GM18520 (cell line): ENCODE data around the gene PGA4.
"Not testable (repeated sequence)": the region's sequence is repeated elsewhere in the genome, so short reads cannot be mapped to it uniquely, and the experiment has no call there.

Source experiments
- ATAC-seq: cut with Tn5 transposase; IDR thresholded peaks from one replicate; pipeline ENCODE4 v1.9.1; 2021; ENCODE audit not compliant: unreplicated experiment

PGA4 gene

GRCh38 chr11:61222047-61222446 lies at the start of gene PGA4:
TSS of gene PGA4 (plus strand) at chr11:61222347. CDS start at chr11:61222401, 54 bp downstream.
- ATAC-seq = not testable (repeated sequence)

- no peak for ATAC-seq
These were observed 49.8 kb upstream of the PGA4 start for GRCh38 chr11:61172356-61172755.

- no peak for ATAC-seq
These were observed 49.3 kb upstream of the PGA4 start for GRCh38 chr11:61172888-61173287.

GRCh38 chr11:61173456-61173855 lies 48.7 kb upstream of the PGA4 start:
- no peak for ATAC-seq

GRCh38 chr11:61174273-61174672 lies 47.9 kb upstream of the PGA4 start:
- ATAC-seq = no peak

GRCh38 chr11:61174949-61175348 lies 47.2 kb upstream of the PGA4 start:
- ATAC-seq = no peak

GRCh38 chr11:61176446-61176845 lies 45.7 kb upstream of the PGA4 start:
- ATAC-seq = no peak

GRCh38 chr11:61180205-61180604 lies 41.9 kb upstream of the PGA4 start:
- ATAC-seq = not testable (repeated sequence)

- no peak for ATAC-seq
These were observed 40.7 kb upstream of the PGA4 start for GRCh38 chr11:61181489-61181888.

GRCh38 chr11:61183645-61184044 lies 38.5 kb upstream of the PGA4 start:
- no peak for ATAC-seq

GRCh38 chr11:61186504-61186903 lies 35.6 kb upstream of the PGA4 start:
- no peak for ATAC-seq

- no peak for ATAC-seq
These were observed 34.5 kb upstream of the PGA4 start for GRCh38 chr11:61187505-61188130.

- ATAC-seq = no peak
These were observed 32.2 kb upstream of the PGA4 start for GRCh38 chr11:61189933-61190332.

- ATAC-seq = no peak
These were observed 28.6 kb upstream of the PGA4 start for GRCh38 chr11:61193596-61193995.

- no peak for ATAC-seq
These were observed 27.9 kb upstream of the PGA4 start for GRCh38 chr11:61194169-61194671.

- ATAC-seq = no peak
These were observed 27.0 kb upstream of the PGA4 start for GRCh38 chr11:61194981-61195695.

- ATAC-seq = no peak
These were observed 26.4 kb upstream of the PGA4 start for GRCh38 chr11:61195719-61196118.

GRCh38 chr11:61198361-61198760 lies 23.8 kb upstream of the PGA4 start:
- no peak for ATAC-seq

- ATAC-seq = no peak
These were observed 23.1 kb upstream of the PGA4 start for GRCh38 chr11:61198948-61199523.

- no peak for ATAC-seq
These were observed 20.7 kb upstream of the PGA4 start for GRCh38 chr11:61201476-61201875.

- not testable (repeated sequence) for ATAC-seq
These were observed 19.0 kb upstream of the PGA4 start, which contains the start of gene PGA3 for GRCh38 chr11:61202950-61203746. TSS of gene PGA3 (plus strand) at chr11:61203515. CDS start at chr11:61203565, 50 bp downstream.
